Measurements from ENCODE around the gene SNX18. TPM values are rescaled to one million over a fixed set of nuclear protein-coding genes. Genes with fewer than 3 reads are reported as not detected.

The SNX18 gene
- total and polyA plus RNA-seq, 2 experiments from 2014 or later = 4.7 to 33.0 TPM

DNA sequence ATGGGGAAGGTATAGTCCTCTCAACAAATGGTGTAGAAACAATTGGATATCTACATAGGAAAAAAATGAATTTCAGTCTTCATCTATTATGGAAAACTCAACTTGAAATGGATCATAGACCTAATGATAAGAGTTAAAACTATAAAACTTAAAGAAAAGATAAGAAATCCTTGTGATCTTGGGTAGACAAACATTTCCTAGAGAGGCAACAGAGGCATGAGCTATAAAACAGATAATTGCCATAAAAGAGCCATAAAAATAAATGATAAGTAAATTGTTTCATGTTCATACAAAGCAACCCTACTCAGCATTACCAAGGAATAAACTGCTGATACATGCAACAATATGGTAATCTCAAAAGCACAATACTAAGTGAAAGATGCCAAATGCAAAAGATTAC is 76.2 kb downstream of the SNX18 start (continued):
- TF ChIP-seq, protein P1, sequence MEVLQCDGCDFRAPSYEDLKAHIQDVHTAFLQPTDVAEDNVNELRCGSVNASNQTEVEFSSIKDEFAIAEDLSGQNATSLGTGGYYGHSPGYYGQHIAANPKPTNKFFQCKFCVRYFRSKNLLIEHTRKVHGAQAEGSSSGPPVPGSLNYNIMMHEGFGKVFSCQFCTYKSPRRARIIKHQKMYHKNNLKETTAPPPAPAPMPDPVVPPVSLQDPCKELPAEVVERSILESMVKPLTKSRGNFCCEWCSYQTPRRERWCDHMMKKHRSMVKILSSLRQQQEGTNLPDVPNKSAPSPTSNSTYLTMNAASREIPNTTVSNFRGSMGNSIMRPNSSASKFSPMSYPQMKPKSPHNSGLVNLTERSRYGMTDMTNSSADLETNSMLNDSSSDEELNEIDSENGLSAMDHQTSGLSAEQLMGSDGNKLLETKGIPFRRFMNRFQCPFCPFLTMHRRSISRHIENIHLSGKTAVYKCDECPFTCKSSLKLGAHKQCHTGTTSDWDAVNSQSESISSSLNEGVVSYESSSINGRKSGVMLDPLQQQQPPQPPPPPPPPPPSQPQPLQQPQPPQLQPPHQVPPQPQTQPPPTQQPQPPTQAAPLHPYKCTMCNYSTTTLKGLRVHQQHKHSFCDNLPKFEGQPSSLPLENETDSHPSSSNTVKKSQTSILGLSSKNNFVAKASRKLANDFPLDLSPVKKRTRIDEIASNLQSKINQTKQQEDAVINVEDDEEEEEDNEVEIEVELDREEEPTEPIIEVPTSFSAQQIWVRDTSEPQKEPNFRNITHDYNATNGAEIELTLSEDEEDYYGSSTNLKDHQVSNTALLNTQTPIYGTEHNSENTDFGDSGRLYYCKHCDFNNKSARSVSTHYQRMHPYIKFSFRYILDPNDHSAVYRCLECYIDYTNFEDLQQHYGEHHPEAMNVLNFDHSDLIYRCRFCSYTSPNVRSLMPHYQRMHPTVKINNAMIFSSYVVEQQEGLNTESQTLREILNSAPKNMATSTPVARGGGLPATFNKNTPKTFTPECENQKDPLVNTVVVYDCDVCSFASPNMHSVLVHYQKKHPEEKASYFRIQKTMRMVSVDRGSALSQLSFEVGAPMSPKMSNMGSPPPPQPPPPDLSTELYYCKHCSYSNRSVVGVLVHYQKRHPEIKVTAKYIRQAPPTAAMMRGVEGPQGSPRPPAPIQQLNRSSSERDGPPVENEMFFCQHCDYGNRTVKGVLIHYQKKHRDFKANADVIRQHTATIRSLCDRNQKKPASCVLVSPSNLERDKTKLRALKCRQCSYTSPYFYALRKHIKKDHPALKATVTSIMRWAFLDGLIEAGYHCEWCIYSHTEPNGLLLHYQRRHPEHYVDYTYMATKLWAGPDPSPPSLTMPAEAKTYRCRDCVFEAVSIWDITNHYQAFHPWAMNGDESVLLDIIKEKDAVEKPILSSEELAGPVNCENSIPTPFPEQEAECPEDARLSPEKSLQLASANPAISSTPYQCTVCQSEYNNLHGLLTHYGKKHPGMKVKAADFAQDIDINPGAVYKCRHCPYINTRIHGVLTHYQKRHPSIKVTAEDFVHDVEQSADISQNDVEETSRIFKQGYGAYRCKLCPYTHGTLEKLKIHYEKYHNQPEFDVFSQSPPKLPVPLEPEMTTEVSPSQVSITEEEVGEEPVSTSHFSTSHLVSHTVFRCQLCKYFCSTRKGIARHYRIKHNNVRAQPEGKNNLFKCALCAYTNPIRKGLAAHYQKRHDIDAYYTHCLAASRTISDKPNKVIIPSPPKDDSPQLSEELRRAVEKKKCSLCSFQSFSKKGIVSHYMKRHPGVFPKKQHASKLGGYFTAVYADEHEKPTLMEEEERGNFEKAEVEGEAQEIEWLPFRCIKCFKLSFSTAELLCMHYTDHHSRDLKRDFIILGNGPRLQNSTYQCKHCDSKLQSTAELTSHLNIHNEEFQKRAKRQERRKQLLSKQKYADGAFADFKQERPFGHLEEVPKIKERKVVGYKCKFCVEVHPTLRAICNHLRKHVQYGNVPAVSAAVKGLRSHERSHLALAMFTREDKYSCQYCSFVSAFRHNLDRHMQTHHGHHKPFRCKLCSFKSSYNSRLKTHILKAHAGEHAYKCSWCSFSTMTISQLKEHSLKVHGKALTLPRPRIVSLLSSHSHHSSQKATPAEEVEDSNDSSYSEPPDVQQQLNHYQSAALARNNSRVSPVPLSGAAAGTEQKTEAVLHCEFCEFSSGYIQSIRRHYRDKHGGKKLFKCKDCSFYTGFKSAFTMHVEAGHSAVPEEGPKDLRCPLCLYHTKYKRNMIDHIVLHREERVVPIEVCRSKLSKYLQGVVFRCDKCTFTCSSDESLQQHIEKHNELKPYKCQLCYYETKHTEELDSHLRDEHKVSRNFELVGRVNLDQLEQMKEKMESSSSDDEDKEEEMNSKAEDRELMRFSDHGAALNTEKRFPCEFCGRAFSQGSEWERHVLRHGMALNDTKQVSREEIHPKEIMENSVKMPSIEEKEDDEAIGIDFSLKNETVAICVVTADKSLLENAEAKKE (CRISPR knock-in tag; IDR thresholded peaks at IDR 0.05) = no peak
- no peak for TF ChIP-seq ZNF114 (CRISPR knock-in tag; IDR thresholded peaks at IDR 0.05)
- TF ChIP-seq ZNF331 (CRISPR knock-in tag; IDR thresholded peaks at IDR 0.05; ENCODE audit: low read depth) = no peak
- no peak for TF ChIP-seq EZH2 (IDR thresholded peaks at IDR 0.05; ENCODE audit: low read depth, unreplicated experiment)
- no peak for TF ChIP-seq EZH2phosphoT487 (IDR thresholded peaks at IDR 0.05; ENCODE audit: unreplicated experiment)

DNA sequence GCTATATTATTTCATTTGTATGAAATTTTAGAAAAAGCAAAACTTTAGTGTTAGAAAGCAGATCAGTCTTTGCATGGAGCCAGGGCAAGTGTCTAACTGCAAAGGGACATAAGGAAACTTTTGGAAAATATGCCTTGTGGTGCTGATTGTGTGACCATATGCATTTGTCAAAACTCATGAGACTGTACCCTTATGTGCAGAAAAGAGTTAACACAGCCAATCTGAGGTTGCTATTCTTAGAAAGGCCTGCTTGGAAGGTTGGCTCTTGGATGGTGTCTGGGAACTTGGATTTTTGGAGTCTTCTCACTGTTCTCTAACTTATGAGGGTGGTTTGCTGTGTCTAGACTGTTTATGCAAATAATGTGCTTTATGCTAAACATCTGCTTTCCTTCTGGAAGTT is 76.6 kb downstream of the SNX18 start:
- no peaks in the 10 kb centered on the region for H3K27me3 Mint-ChIP-seq (ENCODE audit: insufficient read depth, low read depth, poor library complexity)
- H3K27ac Mint-ChIP-seq = no peak overlapping the region
- no peaks in the 10 kb centered on the region for H3K27me3 ChIP-seq (ENCODE audit: insufficient read depth)
- TF ChIP-seq ZNF114 (CRISPR knock-in tag; IDR thresholded peaks at IDR 0.05) (no peak), STAT1 (IDR thresholded peaks at IDR 0.05; ENCODE audit: unreplicated experiment) (no peak), JUNB (IDR thresholded peaks at IDR 0.05; ENCODE audit: unreplicated experiment) (no peak), NANOG (IDR thresholded peaks at IDR 0.05; ENCODE audit: borderline replicate concordance) (no peak), CREB1 (CRISPR knock-in tag; IDR thresholded peaks at IDR 0.05; ENCODE audit: low read depth) (no peak), POLR2AphosphoS5 (IDR thresholded peaks at IDR 0.05; ENCODE audit: low read depth) (no peak), EZH2 (IDR thresholded peaks at IDR 0.05; ENCODE audit: low read depth, unreplicated experiment) (no peak), ZNF331 (CRISPR knock-in tag; IDR thresholded peaks at IDR 0.05; ENCODE audit: low read depth) (no peak), EZH2phosphoT487 (IDR thresholded peaks at IDR 0.05; ENCODE audit: unreplicated experiment) (no peak)
- TF ChIP-seq, protein P2, sequence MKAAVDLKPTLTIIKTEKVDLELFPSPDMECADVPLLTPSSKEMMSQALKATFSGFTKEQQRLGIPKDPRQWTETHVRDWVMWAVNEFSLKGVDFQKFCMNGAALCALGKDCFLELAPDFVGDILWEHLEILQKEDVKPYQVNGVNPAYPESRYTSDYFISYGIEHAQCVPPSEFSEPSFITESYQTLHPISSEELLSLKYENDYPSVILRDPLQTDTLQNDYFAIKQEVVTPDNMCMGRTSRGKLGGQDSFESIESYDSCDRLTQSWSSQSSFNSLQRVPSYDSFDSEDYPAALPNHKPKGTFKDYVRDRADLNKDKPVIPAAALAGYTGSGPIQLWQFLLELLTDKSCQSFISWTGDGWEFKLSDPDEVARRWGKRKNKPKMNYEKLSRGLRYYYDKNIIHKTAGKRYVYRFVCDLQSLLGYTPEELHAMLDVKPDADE (IDR thresholded peaks at IDR 0.05) = no peak
- TF ChIP-seq, protein P3, sequence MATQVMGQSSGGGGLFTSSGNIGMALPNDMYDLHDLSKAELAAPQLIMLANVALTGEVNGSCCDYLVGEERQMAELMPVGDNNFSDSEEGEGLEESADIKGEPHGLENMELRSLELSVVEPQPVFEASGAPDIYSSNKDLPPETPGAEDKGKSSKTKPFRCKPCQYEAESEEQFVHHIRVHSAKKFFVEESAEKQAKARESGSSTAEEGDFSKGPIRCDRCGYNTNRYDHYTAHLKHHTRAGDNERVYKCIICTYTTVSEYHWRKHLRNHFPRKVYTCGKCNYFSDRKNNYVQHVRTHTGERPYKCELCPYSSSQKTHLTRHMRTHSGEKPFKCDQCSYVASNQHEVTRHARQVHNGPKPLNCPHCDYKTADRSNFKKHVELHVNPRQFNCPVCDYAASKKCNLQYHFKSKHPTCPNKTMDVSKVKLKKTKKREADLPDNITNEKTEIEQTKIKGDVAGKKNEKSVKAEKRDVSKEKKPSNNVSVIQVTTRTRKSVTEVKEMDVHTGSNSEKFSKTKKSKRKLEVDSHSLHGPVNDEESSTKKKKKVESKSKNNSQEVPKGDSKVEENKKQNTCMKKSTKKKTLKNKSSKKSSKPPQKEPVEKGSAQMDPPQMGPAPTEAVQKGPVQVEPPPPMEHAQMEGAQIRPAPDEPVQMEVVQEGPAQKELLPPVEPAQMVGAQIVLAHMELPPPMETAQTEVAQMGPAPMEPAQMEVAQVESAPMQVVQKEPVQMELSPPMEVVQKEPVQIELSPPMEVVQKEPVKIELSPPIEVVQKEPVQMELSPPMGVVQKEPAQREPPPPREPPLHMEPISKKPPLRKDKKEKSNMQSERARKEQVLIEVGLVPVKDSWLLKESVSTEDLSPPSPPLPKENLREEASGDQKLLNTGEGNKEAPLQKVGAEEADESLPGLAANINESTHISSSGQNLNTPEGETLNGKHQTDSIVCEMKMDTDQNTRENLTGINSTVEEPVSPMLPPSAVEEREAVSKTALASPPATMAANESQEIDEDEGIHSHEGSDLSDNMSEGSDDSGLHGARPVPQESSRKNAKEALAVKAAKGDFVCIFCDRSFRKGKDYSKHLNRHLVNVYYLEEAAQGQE (IDR thresholded peaks at IDR 0.05; ENCODE audit: unreplicated experiment) = no peak

More for the DNA sequence above, 76.6 kb downstream of the SNX18 start:
- no peak for DNase-seq (ENCODE audit: low spot score)
- Histone ChIP-seq H3K36me3 (ENCODE audit: insufficient read depth) (no peaks in the 10 kb centered on the region), H3F3A (replicated peaks; ENCODE audit: low read depth) (no peaks in the 10 kb centered on the region), H3K27ac (ENCODE audit: low read depth) (no peak overlapping the region), H2AFZ (no peak overlapping the region), H3K4me1 (ENCODE audit: insufficient read depth) (no peaks in the 10 kb centered on the region), H3K4me3 (no peak overlapping the region), H4K20me1 (replicated peaks; ENCODE audit: insufficient read depth) (no peaks in the 10 kb centered on the region), H3K4me2 (no peak overlapping the region), H3K9me2 (ENCODE audit: insufficient read depth) (no peaks in the 10 kb centered on the region), H3K79me2 (replicated peaks; ENCODE audit: insufficient read depth) (no peaks in the 10 kb centered on the region)
- Mint-ChIP-seq H3K9me3 (peaks cover 15% of the 10 kb centered on the region), H3K36me3 (ENCODE audit: low read depth) (no peaks in the 10 kb centered on the region), H3K4me1 (no peaks in the 10 kb centered on the region), H3K4me3 (no peak overlapping the region)
- ATAC-seq = no peak

Data from GM23338 (cell line).